HG03066 (cell line): ENCODE results near the gene KLHL40.

Experiments used
- ATAC-seq: cut with Tn5 transposase; IDR thresholded peaks from one replicate; pipeline ENCODE4 v1.9.1; 2021; ENCODE audit warnings: low read depth; ENCODE audit not compliant: unreplicated experiment

KLHL40 gene

DNA sequence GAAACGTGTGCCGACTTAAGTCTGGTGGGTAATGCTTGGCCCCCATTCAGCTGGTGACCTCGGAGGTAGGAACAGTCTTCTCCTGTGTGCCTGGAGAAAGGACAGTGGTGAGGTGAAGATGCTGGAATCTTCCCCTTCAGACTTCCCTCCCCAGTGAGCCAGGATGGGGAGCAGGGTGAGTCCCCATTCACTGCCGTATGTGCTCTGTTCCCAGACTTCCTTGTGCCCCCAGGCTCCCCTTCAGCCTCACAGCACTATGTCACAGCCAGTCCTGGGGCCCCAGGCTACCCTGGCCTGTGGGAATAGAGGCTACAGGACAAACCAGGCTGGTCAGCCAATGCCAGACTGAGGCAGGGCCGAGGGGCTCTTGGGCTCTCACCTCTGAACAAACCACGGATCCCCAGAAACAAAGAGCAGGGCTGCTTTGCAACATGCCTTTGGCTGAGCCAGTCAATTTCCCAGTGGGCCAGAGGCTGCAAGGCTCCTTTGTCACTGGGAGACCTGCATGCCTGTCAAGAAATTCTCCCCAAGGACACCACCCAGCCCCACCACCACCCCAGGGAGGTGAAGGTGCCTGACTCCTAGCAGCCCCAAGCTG is 49.0 kb downstream of the KLHL40 start:
- no peak for ATAC-seq

DNA sequence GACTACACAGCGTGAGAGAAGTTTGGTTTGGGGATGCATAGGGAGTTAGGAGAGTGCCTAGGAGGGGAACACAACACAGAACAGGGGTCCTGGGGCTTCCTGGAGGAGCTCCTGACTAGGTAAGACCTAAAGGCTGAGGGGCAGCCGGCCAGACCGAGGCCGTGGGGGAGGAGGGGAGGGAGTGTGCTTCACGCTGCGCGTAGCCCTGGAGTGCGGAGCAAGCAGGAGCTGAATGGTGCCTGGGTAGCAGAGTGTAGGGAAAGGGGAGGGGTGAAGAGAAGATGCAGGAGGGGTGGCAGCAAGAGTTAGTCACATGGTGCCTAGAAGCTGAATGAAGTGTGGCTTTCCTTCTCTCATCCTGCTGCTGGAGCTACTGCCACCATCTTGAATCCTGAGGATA is 49.7 kb downstream of the KLHL40 start:
- ATAC-seq = no peak

DNA sequence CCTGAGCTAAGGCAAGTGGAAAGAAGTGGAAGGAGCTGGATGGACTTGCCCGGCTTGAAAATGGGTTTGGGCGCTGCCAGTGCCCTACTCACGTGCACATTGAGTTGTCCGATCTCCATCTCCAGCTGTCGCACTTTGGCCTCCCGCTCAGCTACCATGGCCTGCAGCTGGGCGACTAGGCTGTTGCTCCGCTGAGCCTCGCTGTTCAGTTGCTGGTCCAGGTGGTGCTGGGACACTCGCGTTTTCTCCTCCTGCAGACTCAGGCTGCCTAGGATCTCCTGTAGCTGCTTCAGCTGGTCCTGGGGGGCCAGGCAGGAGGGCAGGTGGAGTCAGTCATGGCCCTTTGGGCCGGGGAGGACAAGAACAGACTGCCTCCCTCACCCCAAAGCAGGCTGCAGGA is 50.3 kb downstream of the KLHL40 start:
- ATAC-seq = no peak

DNA sequence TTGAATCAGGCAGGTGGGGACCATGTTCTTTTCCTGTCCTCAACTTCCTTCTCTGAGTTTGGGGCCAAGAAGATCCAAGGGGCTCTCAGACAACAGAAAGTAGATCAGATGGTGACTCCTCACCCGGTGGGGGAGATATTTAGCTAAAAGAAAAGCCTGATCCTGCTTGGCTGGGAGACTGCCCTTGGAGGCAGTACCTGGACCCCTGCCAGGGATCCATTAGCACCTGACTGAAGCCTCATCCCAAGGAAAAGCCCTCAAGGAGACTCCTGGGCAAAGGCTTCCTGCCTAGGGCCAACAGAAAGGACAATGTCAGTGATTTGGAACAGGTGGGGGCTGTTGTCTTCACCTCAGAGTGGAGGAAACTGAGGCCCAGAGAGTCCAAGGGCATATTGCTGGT is 50.7 kb downstream of the KLHL40 start:
- ATAC-seq = no peak

DNA sequence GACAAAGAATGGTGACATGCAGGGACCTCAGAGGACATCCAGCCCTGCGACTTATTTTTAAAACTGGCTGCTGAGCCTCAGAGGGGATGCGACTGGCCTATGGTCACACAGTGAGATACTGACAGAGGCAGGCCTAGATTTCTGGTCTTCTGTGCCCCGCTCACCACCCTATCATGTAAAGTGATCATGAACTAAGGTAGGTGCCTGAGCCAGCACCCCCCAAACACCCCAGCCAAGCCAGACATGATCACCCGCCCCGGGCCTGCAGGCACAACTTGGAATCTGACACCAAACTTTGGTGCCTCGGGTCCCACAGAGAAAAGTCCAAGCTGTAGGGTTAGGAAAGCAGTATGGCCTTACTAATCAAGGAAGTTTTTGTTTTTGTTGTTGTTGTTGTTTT is 51.2 kb downstream of the KLHL40 start:
- no peak for ATAC-seq

DNA sequence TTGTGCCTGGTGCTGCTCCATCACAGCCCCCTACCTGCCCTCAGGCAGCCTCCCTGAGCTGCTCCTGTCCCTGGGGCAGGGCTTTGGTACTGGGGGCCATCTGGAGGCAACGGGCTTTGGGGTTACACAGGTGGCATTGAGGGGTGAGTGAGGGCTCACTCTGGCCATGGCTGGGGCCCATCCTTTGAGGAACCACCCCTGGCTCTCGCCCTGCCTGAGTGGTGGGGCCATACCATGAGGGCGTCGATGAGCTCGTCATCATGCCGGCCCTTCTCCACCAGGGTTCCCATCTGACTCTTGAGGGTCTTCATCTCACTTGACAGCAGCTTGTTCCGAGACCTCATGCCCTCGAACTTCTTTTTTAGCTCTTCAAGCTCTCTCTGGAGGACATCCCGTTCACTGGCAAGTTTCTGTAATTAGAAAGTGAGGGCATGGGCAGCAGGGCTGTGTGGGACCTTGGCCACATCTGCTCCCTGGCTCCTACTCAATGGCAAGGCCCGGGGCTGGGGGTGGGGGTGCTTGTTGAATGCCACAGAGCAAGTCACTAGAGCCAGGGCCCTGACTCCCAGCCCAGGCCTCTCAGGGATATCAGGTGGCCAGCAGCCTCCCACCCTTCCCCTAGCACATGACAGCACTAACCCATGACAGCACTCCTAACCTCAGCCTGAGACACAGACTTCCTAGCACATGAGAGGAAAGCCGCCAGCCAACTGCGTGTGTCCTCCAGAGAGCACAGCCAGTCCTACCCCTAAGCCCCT is 54.2 kb downstream of the KLHL40 start:
- ATAC-seq = no peak

DNA sequence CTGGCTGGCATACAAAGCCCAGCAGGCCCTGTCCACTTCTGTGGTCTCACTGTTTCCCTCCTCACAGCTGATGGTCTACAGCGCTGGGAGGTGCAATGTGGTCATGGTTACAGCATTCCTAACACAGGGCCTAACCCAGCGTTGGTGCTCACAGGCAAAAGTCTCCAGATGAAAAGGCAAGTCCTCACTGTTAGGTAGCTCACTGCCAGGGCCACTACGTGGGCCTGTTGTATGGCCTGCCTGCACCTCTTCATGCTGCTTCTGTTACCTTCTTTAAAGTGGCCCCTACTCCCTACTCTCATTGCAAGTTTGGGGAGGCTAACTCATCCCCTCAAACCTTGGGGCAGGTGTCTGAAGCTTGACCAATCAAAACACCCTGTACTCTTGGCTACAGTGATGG is 56.5 kb downstream of the KLHL40 start:
- ATAC-seq = no peak
